Measurements from ENCODE around the gene CTNND2. TPM values are rescaled to one million over a fixed set of nuclear protein-coding genes. Genes with fewer than 3 reads are reported as not detected.

The CTNND2 gene
- total RNA-seq, 1 experiment from 2014 or later = not detected

DNA sequence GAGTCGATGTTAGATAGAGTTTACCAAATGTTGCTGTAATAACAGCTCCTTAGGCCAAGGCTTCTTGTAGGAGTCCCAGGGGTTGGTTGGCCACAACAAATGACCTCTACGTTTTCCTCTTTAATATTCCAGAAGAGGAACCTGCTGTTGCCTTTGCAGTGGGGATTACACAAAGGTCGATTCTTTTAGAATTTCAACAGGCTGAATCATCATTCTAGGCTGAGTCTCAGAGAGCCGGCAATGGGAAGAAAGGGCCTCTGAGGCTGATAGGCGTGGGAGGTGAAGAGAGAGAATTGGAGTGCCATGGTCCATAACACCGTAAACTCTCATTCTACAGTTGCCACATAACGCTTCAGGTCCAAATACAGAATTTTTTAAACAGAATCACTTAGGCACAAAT, 737.3 kb downstream of the CTNND2 start:
- intact Hi-C loops (cut with micrococcal nuclease) = no loop called here

DNA sequence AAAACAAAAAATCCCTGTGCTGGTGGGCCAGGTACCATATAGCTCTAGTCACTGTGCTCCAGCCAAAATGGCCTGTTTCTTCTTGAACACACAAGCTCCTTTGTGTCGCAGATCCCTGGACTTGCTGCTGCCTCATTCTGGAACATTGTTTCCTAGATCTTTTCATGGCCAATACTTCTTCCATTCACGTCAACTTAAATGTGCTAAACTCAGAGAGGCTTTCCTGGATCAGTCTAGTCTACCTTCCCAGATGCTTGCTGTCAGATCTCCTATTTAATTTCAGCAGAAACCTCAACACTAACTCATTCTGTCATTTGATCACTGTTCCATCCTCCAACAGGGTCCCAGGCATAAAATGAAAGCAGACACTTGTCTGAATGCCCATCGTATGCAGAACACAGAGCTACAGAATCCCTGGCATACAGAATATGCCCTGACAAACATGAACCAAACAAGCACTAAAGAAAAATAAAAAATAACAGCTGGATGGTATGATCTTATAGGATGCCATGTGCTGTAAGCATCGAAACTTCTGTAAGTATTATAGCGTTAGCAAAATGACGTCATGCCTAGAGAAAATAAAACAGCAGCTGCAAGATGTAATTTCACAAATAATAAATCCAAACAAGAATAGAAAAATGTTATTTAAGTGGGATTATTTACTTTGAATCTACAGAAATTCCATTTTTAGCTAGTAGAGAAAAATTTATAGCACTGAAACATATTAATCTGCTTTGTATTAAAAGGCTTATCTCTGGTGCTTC, 739.5 kb downstream of the CTNND2 start:
- Mint-ChIP-seq H3K4me1 (ENCODE audit: insufficient read depth, unreplicated experiment) (no peaks in the 10 kb centered on the region), H3K27ac (ENCODE audit: low read depth, unreplicated experiment) (no peak overlapping the region), H3K9me3 (ENCODE audit: unreplicated experiment) (no peaks in the 10 kb centered on the region), H3K27me3 (ENCODE audit: insufficient read depth, unreplicated experiment) (peaks cover 44% of the 10 kb centered on the region), H3K36me3 (ENCODE audit: insufficient read depth, unreplicated experiment) (no peaks in the 10 kb centered on the region), H3K4me3 (ENCODE audit: unreplicated experiment) (no peak overlapping the region)
- ChIA-PET CTCF (no interaction called here), POLR2A (interaction anchor here (0.6 kb wide), 2 partner anchors 387 to 914 kb away, joined by 3 to 4 read pairs; no protein-coding TSS in a partner anchor)
- TF ChIP-seq, protein P1, sequence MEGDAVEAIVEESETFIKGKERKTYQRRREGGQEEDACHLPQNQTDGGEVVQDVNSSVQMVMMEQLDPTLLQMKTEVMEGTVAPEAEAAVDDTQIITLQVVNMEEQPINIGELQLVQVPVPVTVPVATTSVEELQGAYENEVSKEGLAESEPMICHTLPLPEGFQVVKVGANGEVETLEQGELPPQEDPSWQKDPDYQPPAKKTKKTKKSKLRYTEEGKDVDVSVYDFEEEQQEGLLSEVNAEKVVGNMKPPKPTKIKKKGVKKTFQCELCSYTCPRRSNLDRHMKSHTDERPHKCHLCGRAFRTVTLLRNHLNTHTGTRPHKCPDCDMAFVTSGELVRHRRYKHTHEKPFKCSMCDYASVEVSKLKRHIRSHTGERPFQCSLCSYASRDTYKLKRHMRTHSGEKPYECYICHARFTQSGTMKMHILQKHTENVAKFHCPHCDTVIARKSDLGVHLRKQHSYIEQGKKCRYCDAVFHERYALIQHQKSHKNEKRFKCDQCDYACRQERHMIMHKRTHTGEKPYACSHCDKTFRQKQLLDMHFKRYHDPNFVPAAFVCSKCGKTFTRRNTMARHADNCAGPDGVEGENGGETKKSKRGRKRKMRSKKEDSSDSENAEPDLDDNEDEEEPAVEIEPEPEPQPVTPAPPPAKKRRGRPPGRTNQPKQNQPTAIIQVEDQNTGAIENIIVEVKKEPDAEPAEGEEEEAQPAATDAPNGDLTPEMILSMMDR (IDR thresholded peaks at IDR 0.05; ENCODE audit: unreplicated experiment) = no peak
- DNase-seq (ENCODE audit: unreplicated experiment) = no peak
- BruUV-seq (replicated peaks) = no TSS peak
- intact Hi-C loops (cut with micrococcal nuclease) = no loop called here

More for the DNA sequence above, 737.3 kb downstream of the CTNND2 start:
- Mint-ChIP-seq H3K4me3 (ENCODE audit: unreplicated experiment) (no peak overlapping the region), H3K27ac (ENCODE audit: low read depth, unreplicated experiment) (no peak overlapping the region), H3K27me3 (ENCODE audit: insufficient read depth, unreplicated experiment) (peaks cover 44% of the 10 kb centered on the region), H3K9me3 (ENCODE audit: unreplicated experiment) (no peaks in the 10 kb centered on the region), H3K36me3 (ENCODE audit: insufficient read depth, unreplicated experiment) (no peaks in the 10 kb centered on the region), H3K4me1 (ENCODE audit: insufficient read depth, unreplicated experiment) (no peaks in the 10 kb centered on the region)
- ChIA-PET CTCF (no interaction called here), POLR2A (no interaction called here)
- no TSS peak for BruUV-seq (replicated peaks)
- DNase-seq (ENCODE audit: unreplicated experiment) = peak; percentile 17
- TF ChIP-seq, protein P1 (IDR thresholded peaks at IDR 0.05; ENCODE audit: unreplicated experiment) = no peak

- no TSS peak for BruUV-seq (replicated peaks)
- no peak overlapping the region for H3K27ac Mint-ChIP-seq (ENCODE audit: low read depth, unreplicated experiment)
- intact Hi-C loops (cut with micrococcal nuclease) = no loop called here
Observed at GRCh38 chr5:11157132-11157531, 747.1 kb downstream of the CTNND2 start.

GRCh38 chr5:11153670-11154382, 750.4 kb downstream of the CTNND2 start:
- ChIA-PET CTCF (interaction anchor here (0.8 kb wide), 1 partner anchor 11 kb away, joined by 3 read pairs; no protein-coding TSS in a partner anchor), POLR2A (interaction anchor here (0.6 kb wide), 1 partner anchor 289 kb away, joined by 5 read pairs; no protein-coding TSS in a partner anchor)
- intact Hi-C loops (cut with micrococcal nuclease) = no loop called here
- H3K4me1 Mint-ChIP-seq (ENCODE audit: insufficient read depth, unreplicated experiment) = no peaks in the 10 kb centered on the region
- H3K9me3 Mint-ChIP-seq (ENCODE audit: unreplicated experiment) = no peaks in the 10 kb centered on the region
- BruUV-seq (replicated peaks) = no TSS peak
- no peak for DNase-seq (ENCODE audit: unreplicated experiment)
- no peaks in the 10 kb centered on the region for H3K36me3 Mint-ChIP-seq (ENCODE audit: insufficient read depth, unreplicated experiment)
- TF ChIP-seq, protein P1 (IDR thresholded peaks at IDR 0.05; ENCODE audit: unreplicated experiment) = no peak
- H3K27me3 Mint-ChIP-seq (ENCODE audit: insufficient read depth, unreplicated experiment) = peaks cover 54% of the 10 kb centered on the region
- no peak overlapping the region for H3K27ac Mint-ChIP-seq (ENCODE audit: low read depth, unreplicated experiment)
- no peak overlapping the region for H3K4me3 Mint-ChIP-seq (ENCODE audit: unreplicated experiment)

More at GRCh38 chr5:11157132-11157531, 747.1 kb downstream of the CTNND2 start:
- no peak overlapping the region for H3K4me3 Mint-ChIP-seq (ENCODE audit: unreplicated experiment)
- DNase-seq (ENCODE audit: unreplicated experiment) = no peak
- no peaks in the 10 kb centered on the region for H3K9me3 Mint-ChIP-seq (ENCODE audit: unreplicated experiment)
- peaks cover 76% of the 10 kb centered on the region for H3K27me3 Mint-ChIP-seq (ENCODE audit: insufficient read depth, unreplicated experiment)
- ChIA-PET CTCF (interaction anchor here (0.5 kb wide), 1 partner anchor 21 kb away, joined by 5 read pairs; no protein-coding TSS in a partner anchor), POLR2A (no interaction called here)
- no peaks in the 10 kb centered on the region for H3K4me1 Mint-ChIP-seq (ENCODE audit: insufficient read depth, unreplicated experiment)
- TF ChIP-seq, protein P1 (IDR thresholded peaks at IDR 0.05; ENCODE audit: unreplicated experiment) = no peak
- H3K36me3 Mint-ChIP-seq (ENCODE audit: insufficient read depth, unreplicated experiment) = no peaks in the 10 kb centered on the region

Data from MCF 10A (cell line).